ENCODE data around the gene TMEM86B.
"Not testable (repeated sequence)": the region's sequence is repeated elsewhere in the genome, so short reads cannot be mapped to it uniquely, and the experiment has no call there.

Gene TMEM86B

GRCh38 chr19:55212447-55212846 is 16.1 kb downstream of the TMEM86B start:
- no peak for DNase-seq

GRCh38 chr19:55209693-55210472 is 18.7 kb downstream of the TMEM86B start:
- DNase-seq = no peak

- DNase-seq = no peak
Measured at GRCh38 chr19:55208880-55209692, 19.5 kb downstream of the TMEM86B start, which contains the start of gene PTPRH. Gene PTPRH, minus strand, starts transcription at chr19:55209501. Its CDS starts 68 bp downstream, at chr19:55209433.

GRCh38 chr19:55206664-55207500 is 21.7 kb downstream of the TMEM86B start:
- DNase-seq = no peak

GRCh38 chr19:55202199-55202598 is 26.4 kb downstream of the TMEM86B start:
- DNase-seq = not testable (repeated sequence)

- no peak for DNase-seq
Measured at GRCh38 chr19:55199620-55200204, 28.9 kb downstream of the TMEM86B start.

GRCh38 chr19:55198651-55199050 is 29.9 kb downstream of the TMEM86B start:
- no peak for DNase-seq

- no peak for DNase-seq
Measured at GRCh38 chr19:55197528-55197927, 31.0 kb downstream of the TMEM86B start.

GRCh38 chr19:55196803-55197202 is 31.8 kb downstream of the TMEM86B start:
- DNase-seq = no peak

- DNase-seq = no peak
Measured at GRCh38 chr19:55193481-55193880, 35.1 kb downstream of the TMEM86B start.

- no peak for DNase-seq
Measured at GRCh38 chr19:55189403-55189835, 39.1 kb downstream of the TMEM86B start.

- DNase-seq = no peak
Measured at GRCh38 chr19:55188625-55189024, 39.9 kb downstream of the TMEM86B start.

GRCh38 chr19:55186080-55186479 is 42.5 kb downstream of the TMEM86B start:
- no peak for DNase-seq

GRCh38 chr19:55181740-55182139 is 46.8 kb downstream of the TMEM86B start:
- DNase-seq = no peak

- no peak for DNase-seq
Measured at GRCh38 chr19:55179606-55180484, 48.7 kb downstream of the TMEM86B start, which contains the start of gene SYT5. Gene SYT5, minus strand, starts transcription at chr19:55180289. Its CDS starts 1,248 bp downstream, at chr19:55179041.

- DNase-seq = peak; percentile 86
Measured at GRCh38 chr19:55178781-55179599, 49.6 kb downstream of the TMEM86B start.

All from NCI-H526 treated with DMSO at 0.1 percent for 48 hours (cell line).